Measurements from ENCODE around the gene SELL.
"Not testable (repeated sequence)": the region's sequence is repeated elsewhere in the genome, so short reads cannot be mapped to it uniquely, and the experiment has no call there.

SELL gene

GRCh38 chr1:169692756-169693460, 18.5 kb downstream of the SELL start:
- peak overlapping the region; percentile 45 for H3K4me3 Mint-ChIP-seq
- no peaks in the 10 kb centered on the region for H3K9me3 Mint-ChIP-seq
- H3K4me1 Mint-ChIP-seq = peaks cover 74% of the 10 kb centered on the region
- H3K36me3 Mint-ChIP-seq = no peaks in the 10 kb centered on the region
- ATAC-seq (peak; percentile 93), DNase-seq (ENCODE audit: low spot score in 2 of 2) (peak in 1 of 2 donors; percentile 72)
- peak overlapping the region; percentile 11 for H3K27ac Mint-ChIP-seq

GRCh38 chr1:169690489-169690888, 20.9 kb downstream of the SELL start:
- Mint-ChIP-seq H3K4me3 (no peak overlapping the region), H3K9me3 (no peaks in the 10 kb centered on the region), H3K27ac (no peak overlapping the region), H3K36me3 (no peaks in the 10 kb centered on the region), H3K4me1 (peaks cover 54% of the 10 kb centered on the region)
- no peak for ATAC-seq
- no peak for DNase-seq (ENCODE audit: low spot score in 2 of 2)

GRCh38 chr1:169689395-169689794, 22.0 kb downstream of the SELL start:
- ATAC-seq (no peak), DNase-seq (ENCODE audit: low spot score in 2 of 2) (no peak)
- Mint-ChIP-seq H3K4me3 (no peak overlapping the region), H3K36me3 (no peaks in the 10 kb centered on the region), H3K27ac (no peak overlapping the region), H3K4me1 (peaks cover 43% of the 10 kb centered on the region), H3K9me3 (no peaks in the 10 kb centered on the region)

GRCh38 chr1:169688377-169688776, 23.0 kb downstream of the SELL start:
- DNase-seq (ENCODE audit: low spot score in 2 of 2); H3K27ac Mint-ChIP-seq; H3K4me3 Mint-ChIP-seq; H3K36me3 Mint-ChIP-seq; H3K9me3 Mint-ChIP-seq; ATAC-seq: not testable (repeated sequence)
- peaks cover 33% of the 10 kb centered on the region for H3K4me1 Mint-ChIP-seq

GRCh38 chr1:169683661-169684060, 27.8 kb downstream of the SELL start:
- DNase-seq (ENCODE audit: low spot score in 2 of 2) (no peak), ATAC-seq (no peak)
- peaks cover 25% of the 10 kb centered on the region for H3K4me1 Mint-ChIP-seq
- H3K27ac Mint-ChIP-seq = no peak overlapping the region
- no peak overlapping the region for H3K4me3 Mint-ChIP-seq
- H3K36me3 Mint-ChIP-seq = no peaks in the 10 kb centered on the region
- H3K9me3 Mint-ChIP-seq = no peaks in the 10 kb centered on the region

- H3K27ac Mint-ChIP-seq; DNase-seq (ENCODE audit: low spot score in 2 of 2); H3K4me3 Mint-ChIP-seq; ATAC-seq; H3K36me3 Mint-ChIP-seq; H3K9me3 Mint-ChIP-seq: not testable (repeated sequence)
- peaks cover 25% of the 10 kb centered on the region for H3K4me1 Mint-ChIP-seq
Measured at GRCh38 chr1:169683168-169683567, 28.3 kb downstream of the SELL start.

GRCh38 chr1:169682071-169682470, 29.3 kb downstream of the SELL start:
- Mint-ChIP-seq H3K36me3 (no peaks in the 10 kb centered on the region), H3K4me3 (no peak overlapping the region), H3K4me1 (peaks cover 26% of the 10 kb centered on the region), H3K27ac (no peak overlapping the region), H3K9me3 (no peaks in the 10 kb centered on the region)
- no peak for DNase-seq (ENCODE audit: low spot score in 2 of 2)
- ATAC-seq = no peak

GRCh38 chr1:169681140-169681539, 30.3 kb downstream of the SELL start:
- Mint-ChIP-seq H3K4me3 (peak overlapping the region; percentile 33), H3K27ac (peak overlapping the region; percentile 82), H3K4me1 (peaks cover 36% of the 10 kb centered on the region), H3K36me3 (no peaks in the 10 kb centered on the region), H3K9me3 (no peaks in the 10 kb centered on the region)
- ATAC-seq (peak; percentile 8), DNase-seq (ENCODE audit: low spot score in 2 of 2) (no peak)

GRCh38 chr1:169680377-169681019, 30.9 kb downstream of the SELL start:
- peaks cover 42% of the 10 kb centered on the region for H3K4me1 Mint-ChIP-seq
- H3K9me3 Mint-ChIP-seq = no peaks in the 10 kb centered on the region
- peak overlapping the region; percentile 82 for H3K27ac Mint-ChIP-seq
- DNase-seq (ENCODE audit: low spot score in 2 of 2) = no peak
- ATAC-seq = peak; percentile 89
- H3K36me3 Mint-ChIP-seq = no peaks in the 10 kb centered on the region
- peak overlapping the region; percentile 33 for H3K4me3 Mint-ChIP-seq

GRCh38 chr1:169679692-169680091, 31.7 kb downstream of the SELL start:
- Mint-ChIP-seq H3K4me1 (peaks cover 44% of the 10 kb centered on the region), H3K4me3 (no peak overlapping the region), H3K27ac (peak overlapping the region; percentile 82), H3K9me3 (no peaks in the 10 kb centered on the region), H3K36me3 (no peaks in the 10 kb centered on the region)
- ATAC-seq (no peak), DNase-seq (ENCODE audit: low spot score in 2 of 2) (no peak)

GRCh38 chr1:169676001-169676400, 35.4 kb downstream of the SELL start:
- ATAC-seq (no peak), DNase-seq (ENCODE audit: low spot score in 2 of 2) (no peak)
- Mint-ChIP-seq H3K27ac (peak overlapping the region; percentile 5), H3K9me3 (no peaks in the 10 kb centered on the region), H3K36me3 (no peaks in the 10 kb centered on the region), H3K4me3 (no peak overlapping the region), H3K4me1 (peaks cover 31% of the 10 kb centered on the region)

- Mint-ChIP-seq H3K9me3 (no peaks in the 10 kb centered on the region), H3K4me1 (peaks cover 31% of the 10 kb centered on the region), H3K27ac (peak overlapping the region; percentile 48), H3K4me3 (no peak overlapping the region), H3K36me3 (no peaks in the 10 kb centered on the region)
- no peak for DNase-seq (ENCODE audit: low spot score in 2 of 2)
- ATAC-seq = no peak
Measured at GRCh38 chr1:169670836-169671235, 40.6 kb downstream of the SELL start.

GRCh38 chr1:169670244-169670643, 41.2 kb downstream of the SELL start:
- Mint-ChIP-seq H3K27ac (peak overlapping the region; percentile 48), H3K4me1 (peaks cover 26% of the 10 kb centered on the region)
- DNase-seq (ENCODE audit: low spot score in 2 of 2); H3K4me3 Mint-ChIP-seq; H3K36me3 Mint-ChIP-seq; ATAC-seq; H3K9me3 Mint-ChIP-seq: not testable (repeated sequence)

GRCh38 chr1:169667699-169668596, 43.5 kb downstream of the SELL start:
- Mint-ChIP-seq H3K4me3 (peak overlapping the region; percentile 34), H3K4me1 (peaks cover 30% of the 10 kb centered on the region), H3K27ac (peak overlapping the region; percentile 85)
- not testable (repeated sequence) for ATAC-seq; H3K9me3 Mint-ChIP-seq; H3K36me3 Mint-ChIP-seq; DNase-seq (ENCODE audit: low spot score in 2 of 2)

GRCh38 chr1:169667227-169667639, 44.2 kb downstream of the SELL start:
- H3K4me3 Mint-ChIP-seq = peak overlapping the region; percentile 34
- ATAC-seq = peak; percentile 37
- peak overlapping the region; percentile 85 for H3K27ac Mint-ChIP-seq
- DNase-seq (ENCODE audit: low spot score in 2 of 2); H3K36me3 Mint-ChIP-seq; H3K9me3 Mint-ChIP-seq: not testable (repeated sequence)
- H3K4me1 Mint-ChIP-seq = peaks cover 32% of the 10 kb centered on the region

Measured in stimulated activated effector memory CD8-positive, alpha-beta T cell treated with anti-CD3 and anti-CD28 coated beads, Interleukin-12 subunit alpha, Interleukin-12 subunit beta, amount 100 ng/mL, for 72 hours (primary cell).